Activated CD8-positive, alpha-beta memory T cell treated with anti-CD3 and anti-CD28 coated beads, Interleukin-2, amount 50 U/mL, for 4 hours (primary cell): Measurements from ENCODE around the gene CDK3.
A peak's percentile ranks its signal among the peaks of the same experiment; 100 is the strongest.

Experiments
- DNase-seq: peaks from one replicate; pipeline ENCODE4 v3.0.0-alpha.2; 2020

CDK3 gene

DNA sequence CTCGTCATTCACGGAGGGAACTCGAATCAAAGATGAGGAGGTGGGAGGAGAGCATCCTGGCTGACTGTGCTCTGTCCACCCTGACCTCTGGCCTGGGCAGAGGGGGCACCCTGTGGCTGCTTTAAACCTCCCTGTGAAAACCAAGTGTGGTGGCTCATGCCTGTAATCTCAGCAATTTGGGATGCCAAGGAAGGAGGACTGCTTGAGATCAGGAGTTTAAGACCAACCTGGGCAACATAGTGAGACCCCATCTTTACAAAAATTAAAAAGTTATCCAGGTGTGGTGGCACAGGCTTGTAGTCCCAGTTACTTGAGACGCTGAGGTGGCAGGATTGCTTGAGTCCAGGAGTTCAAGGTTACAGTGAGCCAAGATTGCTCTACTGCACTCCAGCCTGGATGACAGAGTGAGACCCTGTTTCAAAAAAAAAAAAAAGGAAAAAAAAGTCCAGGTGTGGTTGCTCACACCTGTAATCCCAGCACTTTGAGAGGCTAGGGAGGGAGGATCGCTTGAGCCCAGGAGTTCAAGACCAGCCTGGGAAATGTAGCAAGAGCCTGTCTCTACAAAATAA lies 5.8 kb upstream of the CDK3 start:
- no peak for DNase-seq

- no peak for DNase-seq
These were observed 5.2 kb upstream of the CDK3 start for GRCh38 chr17:75995385-75995925.

GRCh38 chr17:75996665-75997590 lies 3.7 kb upstream of the CDK3 start:
- no peak for DNase-seq

GRCh38 chr17:75998327-75998795 lies 2.3 kb upstream of the CDK3 start:
- DNase-seq = no peak

- DNase-seq = peak; percentile 62
These were observed 470 bp upstream of the CDK3 start for GRCh38 chr17:76000016-76000754.

GRCh38 chr17:76002100-76002499 lies 1.4 kb downstream of the CDK3 start:
- DNase-seq = no peak

DNA sequence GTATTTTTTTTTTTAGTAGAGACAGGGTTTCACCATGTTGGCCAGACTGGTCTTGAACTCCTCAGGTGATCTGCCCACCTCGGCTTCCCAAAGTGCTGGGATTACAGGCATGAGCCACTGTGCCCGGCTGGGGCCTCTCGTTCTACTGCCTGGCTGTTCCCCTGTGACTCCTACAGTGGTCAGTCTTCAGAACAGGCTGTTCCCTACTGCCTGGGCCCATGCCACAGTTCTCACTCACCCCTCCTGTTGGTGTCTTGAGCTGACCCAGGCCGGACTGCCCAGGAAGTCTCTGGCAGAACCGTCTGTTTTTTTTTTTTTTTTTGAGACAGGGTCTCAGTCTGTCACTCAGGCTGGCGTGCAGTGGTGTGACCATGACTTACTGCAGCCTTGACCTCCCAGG lies 3.3 kb downstream of the CDK3 start:
- DNase-seq = no peak

DNA sequence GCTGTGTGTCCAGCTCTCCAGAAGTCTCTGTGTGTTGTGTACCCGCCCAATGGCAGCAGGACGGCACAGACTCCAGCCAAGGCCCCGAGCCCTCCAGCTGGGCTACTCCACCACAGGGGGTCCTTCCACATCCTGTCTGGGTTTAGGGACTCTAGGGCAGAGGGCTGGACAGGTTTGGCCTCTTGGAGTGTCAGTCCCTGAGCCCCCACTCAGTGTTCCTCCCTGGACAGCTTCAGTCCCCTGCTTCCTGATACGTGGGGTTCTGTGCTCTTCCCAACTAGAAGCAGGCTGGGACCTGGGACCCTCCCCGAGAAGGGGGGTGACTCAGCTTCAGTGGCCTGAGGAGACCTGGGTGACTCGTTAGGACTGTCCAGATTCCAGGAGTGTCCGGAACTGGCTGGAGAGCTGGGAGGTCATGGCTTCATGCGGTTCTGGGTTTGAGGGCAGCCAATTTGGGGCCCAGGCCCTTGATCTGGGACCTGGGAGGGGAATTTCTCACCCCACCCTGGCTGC lies 4.2 kb downstream of the CDK3 start:
- DNase-seq = no peak

DNA sequence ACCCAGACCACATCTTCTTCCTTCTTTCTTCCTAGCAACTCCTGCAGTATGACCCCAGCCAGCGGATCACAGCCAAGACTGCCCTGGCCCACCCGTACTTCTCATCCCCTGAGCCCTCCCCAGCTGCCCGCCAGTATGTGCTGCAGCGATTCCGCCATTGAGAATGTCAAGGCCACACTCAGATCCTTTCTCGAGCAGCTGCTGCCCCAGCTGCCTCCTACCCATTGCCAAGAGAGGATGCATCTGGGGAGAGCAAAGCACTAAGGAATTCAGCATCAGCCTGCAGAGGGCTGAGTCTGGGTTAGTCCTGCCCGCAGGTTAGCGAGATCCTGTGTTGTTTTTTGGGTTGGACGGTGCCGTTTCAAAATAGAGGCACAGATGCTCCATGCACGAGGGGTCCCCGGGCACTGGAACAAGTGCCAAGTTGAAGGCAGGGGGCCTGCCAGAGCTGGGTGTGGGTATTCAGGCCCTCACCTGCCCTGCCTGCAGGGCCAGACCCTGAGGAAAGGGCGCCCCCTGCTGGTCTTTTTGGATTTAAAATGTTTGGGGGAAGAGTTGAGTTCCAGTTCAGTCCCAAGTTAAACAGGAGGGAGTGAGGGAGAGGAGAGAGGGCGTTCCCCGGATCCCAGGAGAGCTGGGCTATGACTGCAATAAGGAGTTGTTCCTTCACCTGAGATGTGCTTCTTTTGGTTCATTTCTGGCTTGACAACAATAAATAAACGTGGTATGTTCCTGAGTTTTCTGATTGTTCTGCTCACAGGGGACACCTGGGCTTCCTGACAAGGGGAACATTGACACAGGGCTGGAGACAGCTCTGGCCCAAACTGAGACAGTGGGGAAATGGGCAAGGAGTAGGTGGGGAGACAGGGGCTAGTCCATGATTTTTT lies 4.9 kb downstream of the CDK3 start:
- peak; percentile 82 for DNase-seq

GRCh38 chr17:76007131-76007849 lies 6.6 kb downstream of the CDK3 start:
- no peak for DNase-seq

- no peak for DNase-seq
These were observed 7.2 kb downstream of the CDK3 start for GRCh38 chr17:76007850-76008165.

DNA sequence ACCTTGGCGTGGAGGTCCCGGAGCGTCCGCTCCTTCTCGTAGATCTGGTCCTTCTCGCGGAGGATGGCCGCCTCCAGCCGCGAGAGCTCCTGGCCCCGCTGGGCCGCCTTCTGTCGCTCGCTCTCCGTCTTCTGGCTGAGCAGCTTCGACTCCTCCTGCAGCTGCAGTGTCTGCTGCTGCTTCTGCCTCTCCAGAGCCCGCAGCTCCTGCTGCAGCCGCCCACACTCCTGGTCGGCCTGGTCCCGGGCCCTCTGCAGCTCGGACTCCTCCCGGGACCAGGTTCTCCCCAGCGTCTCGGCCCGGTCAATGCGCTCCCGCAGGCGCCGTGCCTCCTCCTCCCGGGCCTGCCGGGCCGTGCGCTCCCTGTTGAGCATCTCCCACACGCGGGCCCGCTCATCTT lies 7.6 kb downstream of the CDK3 start:
- no peak for DNase-seq

DNA sequence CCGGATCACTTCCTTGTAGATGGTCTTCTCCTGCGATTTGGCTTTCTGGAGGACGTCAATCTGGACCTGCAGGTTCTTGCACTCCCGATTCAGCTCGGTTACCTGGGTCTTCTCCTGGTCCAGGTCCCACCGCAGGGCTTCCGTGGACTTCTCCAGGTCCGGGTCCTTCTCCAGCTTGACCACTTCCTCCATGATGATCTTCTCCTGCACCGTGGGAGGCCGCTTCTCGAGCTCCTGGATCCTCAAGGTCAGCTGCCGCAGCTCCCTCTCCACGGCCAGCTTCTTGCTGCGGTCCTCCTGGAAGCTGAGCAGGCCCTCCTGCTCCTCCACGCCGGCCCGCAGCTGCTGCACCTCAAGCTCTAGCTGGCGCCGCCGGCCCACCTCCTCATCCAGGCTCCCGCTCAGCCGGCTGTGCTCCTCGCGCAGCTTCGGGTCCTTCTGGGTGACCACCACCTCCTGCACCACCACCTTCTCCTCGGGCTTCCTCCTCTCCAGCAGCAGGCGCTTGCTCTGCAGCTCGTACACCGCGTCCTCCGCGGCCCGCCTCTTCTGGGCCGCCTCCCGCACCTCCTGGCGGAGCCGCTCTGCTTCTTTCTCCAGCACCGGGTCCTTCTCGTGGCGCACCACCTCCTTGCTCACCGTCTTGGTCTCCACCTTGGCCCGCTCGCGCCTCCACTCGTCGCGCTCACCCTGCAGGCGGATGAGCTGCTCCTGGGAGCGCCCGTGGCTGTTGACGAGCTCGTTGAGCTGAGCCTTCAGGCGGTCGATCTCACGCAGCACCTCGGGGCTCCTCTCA lies 8.2 kb downstream of the CDK3 start:
- DNase-seq = no peak

DNA sequence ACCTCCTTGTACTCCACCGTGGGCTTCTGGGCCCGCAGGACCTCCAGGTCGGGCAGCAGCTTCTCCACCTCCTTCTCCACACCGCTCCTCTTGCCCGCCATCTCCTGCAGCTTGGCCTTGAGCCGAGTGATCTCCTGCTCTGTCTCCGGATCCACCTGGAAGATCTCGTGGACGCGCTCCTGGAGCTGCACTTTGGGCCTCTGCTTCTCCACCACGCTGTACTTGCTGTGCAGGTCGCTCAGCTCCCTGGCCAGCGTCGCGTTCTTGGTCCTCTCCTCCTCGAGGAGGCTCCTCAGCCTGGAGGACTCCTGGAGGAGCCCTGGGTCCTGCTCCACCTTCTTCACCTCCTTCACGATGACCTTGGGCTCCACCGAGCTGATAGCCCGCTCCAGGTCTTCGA lies 8.8 kb downstream of the CDK3 start:
- no peak for DNase-seq

- no peak for DNase-seq
These were observed 9.5 kb downstream of the CDK3 start for GRCh38 chr17:76009969-76010661.

GRCh38 chr17:76011951-76012350 lies 11.3 kb downstream of the CDK3 start:
- DNase-seq = no peak

- no peak for DNase-seq
These were observed 12.8 kb downstream of the CDK3 start for GRCh38 chr17:76013377-76013932.

- DNase-seq = peak; percentile 79
These were observed 13.7 kb downstream of the CDK3 start for GRCh38 chr17:76014100-76014924.

DNA sequence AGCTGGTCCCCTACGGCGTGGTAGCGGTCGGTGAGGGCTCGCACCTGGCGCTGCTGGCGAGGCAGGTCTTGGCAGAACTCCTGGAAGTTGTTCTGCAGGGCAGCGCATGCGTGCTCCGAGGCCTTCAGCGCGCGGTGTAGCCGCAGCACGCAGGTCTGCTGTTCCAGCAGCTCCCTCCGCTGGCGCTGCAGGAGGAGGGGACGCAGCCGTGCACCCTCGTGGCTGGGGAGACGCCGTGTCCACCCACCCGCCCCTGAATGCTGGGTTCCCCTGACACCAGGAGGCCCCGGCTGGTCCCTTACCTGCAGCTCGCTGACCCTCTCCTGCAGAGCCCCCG lies 14.2 kb downstream of the CDK3 start:
- DNase-seq = no peak
